HG03439 (cell line): ENCODE measurements around the gene CSH2.
"Not testable (repeated sequence)": the region's sequence is repeated elsewhere in the genome, so short reads cannot be mapped to it uniquely, and the experiment has no call there.

Source experiments
- ATAC-seq: cut with Tn5 transposase; IDR thresholded peaks from one replicate; pipeline ENCODE4 v1.9.1; 2021; ENCODE audit warnings: mild to moderate bottlenecking, moderate library complexity; ENCODE audit not compliant: unreplicated experiment

The CSH2 gene

GRCh38 chr17:63856425-63856824 is 17.1 kb downstream of the CSH2 start:
- not testable (repeated sequence) for ATAC-seq

- no peak for ATAC-seq
These were observed 18.3 kb downstream of the CSH2 start for GRCh38 chr17:63855185-63855584.

- ATAC-seq = no peak
These were observed 18.8 kb downstream of the CSH2 start for GRCh38 chr17:63854709-63855108.

GRCh38 chr17:63853260-63853659 is 20.2 kb downstream of the CSH2 start:
- no peak for ATAC-seq

- ATAC-seq = no peak
These were observed 23.1 kb downstream of the CSH2 start for GRCh38 chr17:63850401-63850800.

- ATAC-seq = peak; percentile 68
These were observed 24.4 kb downstream of the CSH2 start for GRCh38 chr17:63848834-63849689.

GRCh38 chr17:63847525-63848249 is 25.8 kb downstream of the CSH2 start:
- ATAC-seq = no peak

GRCh38 chr17:63845509-63845908 is 28.0 kb downstream of the CSH2 start:
- ATAC-seq = no peak

GRCh38 chr17:63843910-63844677 is 29.4 kb downstream of the CSH2 start:
- no peak for ATAC-seq

GRCh38 chr17:63843387-63843888 is 30.0 kb downstream of the CSH2 start:
- not testable (repeated sequence) for ATAC-seq

GRCh38 chr17:63842540-63843386 is 30.7 kb downstream of the CSH2 start, which contains the start of gene SMARCD2:
Gene SMARCD2, minus strand, starts transcription at chr17:63842685. Its CDS starts 11 bp downstream, at chr17:63842674.
- peak; percentile 78 for ATAC-seq

- peak; percentile 32 for ATAC-seq
These were observed 31.3 kb downstream of the CSH2 start for GRCh38 chr17:63842173-63842539.

- no peak for ATAC-seq
These were observed 31.9 kb downstream of the CSH2 start for GRCh38 chr17:63841350-63842172.

GRCh38 chr17:63840591-63841349 is 32.7 kb downstream of the CSH2 start:
- no peak for ATAC-seq

- no peak for ATAC-seq
These were observed 34.8 kb downstream of the CSH2 start for GRCh38 chr17:63838631-63839171.

GRCh38 chr17:63837962-63838600 is 35.4 kb downstream of the CSH2 start:
- no peak for ATAC-seq

- ATAC-seq = no peak
These were observed 36.0 kb downstream of the CSH2 start for GRCh38 chr17:63837480-63837879.

GRCh38 chr17:63836811-63837210 is 36.7 kb downstream of the CSH2 start:
- no peak for ATAC-seq
